ENCODE results near the gene EMC8.

EMC8 gene

DNA sequence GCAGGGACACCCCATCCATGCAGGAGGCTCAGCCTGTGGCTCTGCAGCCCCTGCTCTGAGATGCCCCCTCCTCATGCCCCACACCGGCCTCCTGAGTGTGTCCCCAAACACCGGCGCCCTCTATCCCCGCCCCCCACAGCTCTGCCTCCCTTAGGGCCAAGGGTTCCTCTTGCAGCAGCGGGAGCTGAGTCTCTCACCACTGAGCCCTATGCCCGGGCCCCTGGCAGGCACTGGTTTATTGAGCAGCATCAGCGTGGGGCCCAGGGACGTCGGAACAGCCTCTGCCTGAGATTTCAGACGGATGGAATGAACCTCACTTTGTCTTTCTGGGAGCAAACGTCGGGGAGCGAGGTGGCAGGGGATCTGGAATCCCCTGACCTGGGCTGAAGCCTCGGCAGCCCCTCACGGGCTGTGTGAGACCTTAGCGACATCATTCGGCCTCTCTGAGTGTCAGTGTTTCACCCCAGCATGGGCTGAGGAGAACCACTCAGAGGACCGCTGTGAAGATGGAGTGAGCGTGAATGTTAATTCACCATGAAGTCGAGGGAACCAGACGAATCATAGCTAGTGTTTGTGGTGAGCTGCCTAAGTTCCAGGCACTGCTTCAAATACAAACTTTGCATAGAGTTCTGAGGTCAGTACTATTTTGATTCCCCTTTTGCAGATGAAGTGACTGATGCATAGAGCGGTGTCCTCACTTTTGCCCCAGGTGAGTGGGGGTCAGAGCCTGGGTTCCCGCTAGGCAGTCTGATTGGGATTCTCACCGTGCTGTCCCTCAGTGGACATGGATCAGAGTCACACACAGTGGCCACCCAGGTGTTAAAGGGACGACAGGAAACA, 43.2 kb downstream of the EMC8 start:
- DNase-seq (ENCODE audit: low read depth in 1 of 2, low spot score in 1 of 2): no peak

DNA sequence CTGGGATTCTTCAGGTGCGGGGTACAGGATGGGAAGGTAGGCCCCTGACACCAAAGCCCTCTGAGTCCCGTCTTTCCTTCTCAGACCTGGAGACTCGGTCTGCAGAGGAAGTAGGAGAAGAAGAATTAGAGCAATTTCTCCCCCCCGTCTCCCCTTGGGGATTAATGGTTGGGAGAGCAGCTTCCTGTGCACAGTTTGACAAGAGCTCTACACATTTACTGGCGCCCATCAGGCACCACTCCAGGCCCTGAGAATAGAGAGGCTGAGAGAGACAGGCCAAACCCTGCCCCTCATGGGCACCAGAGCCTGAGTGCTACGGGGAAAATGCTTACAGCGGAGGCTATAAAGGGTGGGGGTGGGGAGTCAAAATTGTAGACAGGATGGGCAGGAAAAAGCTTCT, 44.9 kb downstream of the EMC8 start:
- DNase-seq (ENCODE audit: low read depth in 1 of 2, low spot score in 1 of 2): no peak

DNA sequence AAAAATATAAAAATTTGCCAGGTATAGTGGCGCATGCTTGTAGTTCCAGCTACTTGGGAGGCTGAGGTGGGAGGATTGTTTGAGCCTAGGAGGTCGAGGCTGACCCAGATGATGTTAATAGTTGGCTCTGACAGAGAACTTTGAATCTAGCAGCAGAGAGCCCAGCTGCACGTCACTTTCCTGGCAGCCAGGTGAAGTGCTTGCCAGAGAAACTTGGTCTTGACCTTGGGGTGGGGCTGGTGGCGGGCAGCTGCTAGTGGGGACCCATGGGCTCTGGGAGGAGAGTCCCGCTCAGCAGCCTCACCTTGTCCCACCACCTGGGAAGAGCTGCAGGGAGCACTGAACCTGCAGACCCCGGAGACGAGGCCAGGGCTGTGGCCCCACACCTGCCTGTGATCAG, 45.4 kb downstream of the EMC8 start:
- no peak for DNase-seq (ENCODE audit: low read depth in 1 of 2, low spot score in 1 of 2)

GRCh38 chr16:85753559-85753958, 45.8 kb downstream of the EMC8 start:
- DNase-seq (ENCODE audit: low read depth in 1 of 2, low spot score in 1 of 2): no peak

DNA sequence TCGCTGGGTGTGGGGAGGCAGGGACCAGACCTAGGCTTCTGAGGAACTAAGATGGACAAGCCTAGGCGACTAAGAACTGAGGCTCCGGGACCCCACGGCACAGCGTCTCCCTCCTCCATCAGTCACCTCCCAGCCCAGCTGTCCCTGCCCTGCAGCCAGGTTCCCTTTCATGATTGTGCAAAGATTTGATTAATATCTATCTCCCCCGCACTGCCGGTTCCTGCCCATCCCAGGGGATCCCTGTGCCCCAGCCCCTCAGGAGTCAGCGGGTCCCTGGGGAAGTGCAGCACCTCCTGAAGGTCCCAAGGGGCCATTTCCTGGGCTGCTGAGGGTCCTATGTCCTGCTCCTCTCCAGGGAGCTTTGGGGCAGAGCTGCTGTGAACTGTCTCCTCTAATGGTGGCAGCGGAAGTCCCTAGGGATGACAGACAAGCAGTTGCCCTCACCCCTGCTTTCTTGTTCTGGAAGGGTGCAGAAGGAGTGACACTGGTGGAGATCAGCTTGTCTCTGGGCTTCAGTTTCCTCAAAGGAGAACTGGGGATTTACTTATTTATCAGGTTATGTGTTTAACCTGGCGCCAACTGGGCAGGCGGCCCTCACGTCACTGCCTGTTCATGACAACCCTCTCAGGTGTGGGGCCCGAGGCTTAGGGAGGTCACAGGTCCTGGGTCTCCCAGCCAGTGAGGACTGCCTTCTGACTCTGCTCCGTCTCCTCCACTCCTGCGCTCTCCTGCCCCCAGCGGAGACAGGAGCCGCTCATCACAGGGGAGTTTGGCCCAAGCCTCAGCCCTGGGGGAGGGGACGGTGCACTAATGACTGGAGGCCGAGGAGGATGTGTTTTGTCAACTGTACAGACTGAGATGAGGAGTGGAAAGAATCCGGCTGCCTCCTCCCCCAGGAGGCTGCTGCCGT, 46.6 kb downstream of the EMC8 start:
- no peak for DNase-seq (ENCODE audit: low read depth in 1 of 2, low spot score in 1 of 2)

DNA sequence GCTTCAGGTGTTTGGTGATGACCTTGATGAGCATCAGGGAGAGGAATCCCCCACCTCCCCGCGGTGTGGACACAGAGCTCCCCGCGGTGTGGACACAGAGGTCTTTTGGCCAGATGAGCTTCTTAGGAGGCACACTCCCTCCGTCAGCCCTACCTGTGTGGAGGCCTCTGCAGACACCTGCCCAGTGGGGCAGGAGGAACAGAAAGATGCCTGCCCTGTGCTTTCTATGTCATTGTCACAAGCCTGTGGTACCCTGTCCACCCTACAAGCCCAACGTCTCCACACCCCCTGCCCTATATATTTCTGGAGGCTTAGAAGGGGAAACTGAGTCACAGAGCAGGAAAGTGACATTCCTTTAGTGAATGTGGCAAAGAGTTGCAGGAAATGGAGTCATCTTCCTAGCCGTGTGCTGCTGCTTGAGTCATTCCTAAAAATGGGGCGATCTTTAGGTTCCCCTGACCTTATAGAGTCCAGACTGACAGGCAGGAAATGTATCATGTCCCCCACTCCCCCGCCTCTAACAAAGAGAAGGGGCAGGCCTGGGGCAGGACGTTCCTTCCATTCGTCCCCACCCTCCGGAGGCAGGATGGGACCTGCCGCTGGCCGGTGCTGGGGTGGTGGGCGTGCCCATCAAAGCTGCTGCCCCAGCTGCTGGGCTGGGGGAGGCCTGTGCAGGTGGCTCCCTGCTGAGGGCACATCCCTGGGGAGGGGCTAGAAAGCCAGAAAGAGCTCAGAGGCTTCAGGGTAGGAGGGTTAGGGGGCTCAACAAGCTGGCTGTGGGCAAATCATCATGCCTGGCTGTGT, 47.4 kb downstream of the EMC8 start:
- DNase-seq (ENCODE audit: low read depth in 1 of 2, low spot score in 1 of 2): no peak

- DNase-seq (ENCODE audit: low read depth in 1 of 2, low spot score in 1 of 2): no peak
Observed at GRCh38 chr16:85750827-85751697, 48.3 kb downstream of the EMC8 start, which contains the start of gene C16orf74. C16orf74 (minus strand) TSS chr16:85751096; CDS start chr16:85735217, 15,879 bp downstream.

DNA sequence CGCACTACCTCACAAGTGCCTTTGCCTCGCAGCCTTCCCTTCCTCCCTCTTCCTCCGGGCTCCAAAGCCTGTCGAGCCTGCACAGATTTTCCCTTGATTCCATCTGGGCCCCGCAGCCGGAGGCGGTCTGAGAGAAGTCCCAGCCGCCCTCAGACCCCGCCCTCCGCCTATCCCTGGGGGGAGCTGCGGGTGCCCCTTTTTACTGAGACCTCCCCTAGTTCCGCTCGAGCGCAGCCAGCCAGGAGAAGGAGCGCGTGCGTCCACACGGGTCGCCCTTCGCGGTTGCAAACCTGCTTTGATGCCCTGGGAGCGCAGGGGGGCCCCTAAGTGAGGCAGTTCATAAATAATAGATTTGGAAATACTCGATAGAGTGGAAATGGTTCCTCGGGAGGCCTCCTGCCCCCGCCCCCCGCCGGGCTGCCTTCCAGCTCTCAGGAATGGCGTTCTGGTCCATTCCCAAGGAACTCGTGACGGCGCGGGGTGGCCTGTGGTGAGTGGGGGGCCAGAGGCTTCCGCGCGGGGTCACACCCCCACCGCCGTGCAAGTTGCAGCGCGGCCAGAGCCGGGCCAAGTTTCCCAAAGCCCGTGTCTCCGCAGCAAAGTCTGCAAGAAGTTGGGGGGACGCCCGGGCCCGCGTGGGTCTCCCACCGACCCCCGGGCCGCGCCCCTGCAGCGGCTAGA, 49.1 kb downstream of the EMC8 start:
- DNase-seq (ENCODE audit: low read depth in 1 of 2, low spot score in 1 of 2): no peak

DNA sequence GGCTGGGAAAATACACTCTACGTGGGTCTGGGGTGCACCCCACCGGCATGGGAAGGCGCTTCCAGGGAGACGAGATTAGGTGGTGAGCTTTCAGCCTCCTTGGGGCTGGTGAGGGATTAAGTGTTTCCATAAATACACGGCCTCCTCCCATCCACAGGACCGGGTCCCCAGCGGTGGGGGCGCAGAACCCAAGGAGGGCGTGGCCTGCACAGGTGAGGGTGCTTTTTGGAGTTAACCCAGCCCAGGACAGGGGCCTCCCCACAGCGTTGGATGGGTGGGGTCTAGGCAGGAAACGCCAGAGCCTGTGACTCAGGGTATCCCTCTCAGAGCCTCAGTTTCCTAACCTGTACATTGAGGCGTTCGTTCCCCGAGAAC, 49.6 kb downstream of the EMC8 start:
- no peak for DNase-seq (ENCODE audit: low read depth in 1 of 2, low spot score in 1 of 2)

- no peak for DNase-seq (ENCODE audit: low read depth in 1 of 2, low spot score in 1 of 2)
Observed at GRCh38 chr16:85746460-85747215, 52.7 kb downstream of the EMC8 start.

GRCh38 chr16:85738923-85739715, 60.2 kb downstream of the EMC8 start:
- no peak for DNase-seq (ENCODE audit: low read depth in 1 of 2, low spot score in 1 of 2)

DNA sequence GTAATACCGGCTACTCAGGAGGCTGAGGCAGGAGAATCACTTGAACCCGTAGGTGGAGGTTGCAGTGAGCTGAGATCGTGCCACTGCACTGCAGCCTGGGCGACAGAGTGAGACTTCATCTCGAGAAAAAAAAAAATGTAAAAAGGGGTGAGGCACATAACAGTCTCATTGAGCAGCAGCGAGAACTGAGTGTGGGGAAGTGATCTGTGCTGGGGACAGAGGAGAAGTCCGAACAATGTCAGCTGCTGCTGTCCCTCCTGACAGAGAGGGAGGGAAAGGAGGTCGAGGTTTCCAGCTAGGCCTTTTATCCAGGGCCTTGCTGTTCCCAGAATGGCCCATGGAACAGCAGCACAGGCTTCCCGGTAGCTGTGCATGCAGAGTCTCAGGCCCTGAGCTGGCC, 62.4 kb downstream of the EMC8 start:
- DNase-seq (ENCODE audit: low read depth in 1 of 2, low spot score in 1 of 2): no peak

GRCh38 chr16:85735946-85736345, 63.4 kb downstream of the EMC8 start:
- no peak for DNase-seq (ENCODE audit: low read depth in 1 of 2, low spot score in 1 of 2)

GRCh38 chr16:85735225-85735635, 64.1 kb downstream of the EMC8 start:
- peak in 1 of 2 donors; percentile 21 for DNase-seq (ENCODE audit: low read depth in 1 of 2, low spot score in 1 of 2)

DNA sequence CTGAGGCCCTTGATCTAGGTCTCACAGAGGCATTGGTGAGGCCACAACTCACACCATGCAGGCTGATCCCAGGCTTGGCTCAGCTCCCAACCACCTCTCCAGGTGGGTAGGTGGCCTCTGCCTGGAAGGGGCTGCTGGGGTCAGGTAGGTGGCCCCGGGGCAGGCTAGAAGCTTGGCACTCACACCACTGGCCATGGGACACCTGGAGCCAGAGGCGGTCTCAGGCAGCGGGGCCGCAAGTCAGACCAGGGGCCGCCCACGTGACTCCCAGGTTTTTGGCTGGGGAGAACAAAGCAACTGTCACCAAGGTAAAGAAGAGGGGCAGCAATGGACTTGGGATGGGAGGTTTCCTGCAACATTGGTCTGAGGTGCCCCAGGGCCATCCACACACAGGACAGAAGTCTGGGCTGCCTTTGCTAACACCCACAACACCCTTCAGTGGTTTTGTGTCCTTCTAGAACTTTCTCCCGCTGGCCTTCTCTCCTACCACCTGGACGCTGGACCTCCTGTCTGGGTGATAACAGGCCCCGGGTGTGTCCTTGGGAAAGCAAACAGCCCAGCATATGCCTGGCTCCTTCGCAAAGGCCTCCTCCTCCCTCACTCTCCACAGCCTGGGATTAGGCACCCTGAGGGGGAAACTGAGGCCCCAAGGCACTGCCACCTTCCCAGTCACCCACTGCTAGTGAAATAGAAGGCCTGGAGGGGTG, 64.9 kb downstream of the EMC8 start:
- DNase-seq (ENCODE audit: low read depth in 1 of 2, low spot score in 1 of 2): no peak

- no peak for DNase-seq (ENCODE audit: low read depth in 1 of 2, low spot score in 1 of 2)
Observed at GRCh38 chr16:85733839-85734170, 65.5 kb downstream of the EMC8 start.

- no peak for DNase-seq (ENCODE audit: low read depth in 1 of 2, low spot score in 1 of 2)
Observed at GRCh38 chr16:85733155-85733838, 66.0 kb downstream of the EMC8 start.
